ENCODE data around the gene LCMT2.

The LCMT2 gene

DNA sequence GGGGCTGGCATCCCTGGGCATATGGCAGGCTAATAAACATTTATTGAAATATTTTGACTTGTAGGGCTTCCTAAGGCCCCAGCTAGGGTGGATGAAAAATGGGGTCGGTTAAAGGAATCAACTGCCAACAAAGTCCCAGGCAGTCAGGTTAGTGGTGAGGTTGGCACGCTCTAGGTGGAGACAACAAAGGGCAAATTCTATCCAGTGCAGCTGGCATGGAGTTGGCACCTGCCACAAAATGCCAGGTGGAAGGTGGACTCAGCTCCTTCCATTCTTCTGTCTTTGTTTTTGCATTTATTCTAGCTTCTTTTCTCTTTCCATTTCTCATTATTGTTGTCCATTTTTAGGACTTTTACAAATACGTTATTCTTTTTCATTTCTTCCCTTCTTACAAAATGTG is 31.0 kb downstream of the LCMT2 start:
- Histone ChIP-seq H3K27ac (ENCODE audit: low read depth, low read length) (no peak overlapping the region), H4K20me1 (ENCODE audit: control insufficient read depth, insufficient read depth, low read depth, low read length) (no peaks in the 10 kb centered on the region), H3K79me2 (ENCODE audit: control insufficient read depth, low read length) (no peaks in the 10 kb centered on the region), H3K27me3 (ENCODE audit: control insufficient read depth, low read length) (peaks cover 17% of the 10 kb centered on the region), H3K9me2 (replicated peaks; ENCODE audit: control insufficient read depth, low read length) (no peaks in the 10 kb centered on the region), H3F3A (ENCODE audit: control insufficient read depth, insufficient read depth) (no peaks in the 10 kb centered on the region), H3K36me3 (ENCODE audit: control insufficient read depth, low read length) (no peaks in the 10 kb centered on the region), H3K9me3 (ENCODE audit: control insufficient read depth, insufficient read depth, low read length) (no peaks in the 10 kb centered on the region), H3K4me3 (ENCODE audit: low read length) (no peak overlapping the region), H3K4me1 (ENCODE audit: control insufficient read depth, low read length) (no peaks in the 10 kb centered on the region), H3K4me2 (ENCODE audit: low read length) (no peak overlapping the region)
- TF ChIP-seq CTCF (IDR thresholded peaks at IDR 0.05; ENCODE audit: low read depth, low read length, poor library complexity, severe bottlenecking) (no peak), EZH2phosphoT487 (IDR thresholded peaks at IDR 0.05; ENCODE audit: borderline replicate concordance, low read length) (no peak)

- Histone ChIP-seq H4K20me1 (ENCODE audit: control insufficient read depth, insufficient read depth, low read depth, low read length) (no peaks in the 10 kb centered on the region), H3K4me1 (ENCODE audit: control insufficient read depth, low read length) (no peaks in the 10 kb centered on the region), H3K4me3 (ENCODE audit: low read length) (no peak overlapping the region), H3K36me3 (ENCODE audit: control insufficient read depth, low read length) (no peaks in the 10 kb centered on the region), H3K4me2 (ENCODE audit: low read length) (no peak overlapping the region), H3K79me2 (ENCODE audit: control insufficient read depth, low read length) (no peaks in the 10 kb centered on the region), H3K27ac (ENCODE audit: low read depth, low read length) (no peak overlapping the region), H3K27me3 (ENCODE audit: control insufficient read depth, low read length) (peaks cover 26% of the 10 kb centered on the region), H3K9me3 (ENCODE audit: control insufficient read depth, insufficient read depth, low read length) (no peaks in the 10 kb centered on the region), H3F3A (ENCODE audit: control insufficient read depth, insufficient read depth) (no peaks in the 10 kb centered on the region), H3K9me2 (replicated peaks; ENCODE audit: control insufficient read depth, low read length) (no peaks in the 10 kb centered on the region)
- TF ChIP-seq CTCF (IDR thresholded peaks at IDR 0.05; ENCODE audit: low read depth, low read length, poor library complexity, severe bottlenecking): no peak
- no peak for TF ChIP-seq EZH2phosphoT487 (IDR thresholded peaks at IDR 0.05; ENCODE audit: borderline replicate concordance, low read length)
Measured at GRCh38 chr15:43294091-43294706, 36.2 kb downstream of the LCMT2 start.

DNA sequence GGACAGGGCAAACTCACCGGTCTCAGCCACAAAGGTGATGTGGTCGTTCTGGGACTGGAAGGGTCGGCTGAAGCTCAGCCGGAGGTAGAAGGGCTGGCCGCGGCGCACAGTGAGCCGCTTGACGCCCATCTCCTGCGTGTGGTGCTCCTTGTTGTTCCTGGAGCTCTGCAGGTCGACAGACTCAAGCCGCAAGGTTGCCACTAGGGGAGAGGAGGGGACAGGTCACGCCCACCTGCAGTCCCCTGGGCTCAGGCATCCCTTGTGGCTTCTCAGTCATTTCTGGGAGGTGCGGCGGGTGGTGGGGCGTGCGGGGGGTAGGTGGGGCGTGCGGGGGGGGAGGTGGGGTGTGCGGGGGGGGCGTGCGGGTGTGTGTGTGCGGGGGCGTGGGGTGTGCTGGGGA is 36.9 kb downstream of the LCMT2 start:
- H3K9me2 ChIP-seq (replicated peaks; ENCODE audit: control insufficient read depth, low read length): no peaks in the 10 kb centered on the region
- no peaks in the 10 kb centered on the region for H3K36me3 ChIP-seq (ENCODE audit: control insufficient read depth, low read length)
- H3F3A ChIP-seq (ENCODE audit: control insufficient read depth, insufficient read depth): no peaks in the 10 kb centered on the region
- no peak for TF ChIP-seq EZH2phosphoT487 (IDR thresholded peaks at IDR 0.05; ENCODE audit: borderline replicate concordance, low read length)
- TF ChIP-seq CTCF (IDR thresholded peaks at IDR 0.05; ENCODE audit: low read depth, low read length, poor library complexity, severe bottlenecking): no peak
- H3K27me3 ChIP-seq (ENCODE audit: control insufficient read depth, low read length): peaks cover 26% of the 10 kb centered on the region
- no peaks in the 10 kb centered on the region for H3K79me2 ChIP-seq (ENCODE audit: control insufficient read depth, low read length)
- no peaks in the 10 kb centered on the region for H3K4me1 ChIP-seq (ENCODE audit: control insufficient read depth, low read length)
- H3K27ac ChIP-seq (ENCODE audit: low read depth, low read length): no peak overlapping the region
- H4K20me1 ChIP-seq (ENCODE audit: control insufficient read depth, insufficient read depth, low read depth, low read length): no peaks in the 10 kb centered on the region
- no peaks in the 10 kb centered on the region for H3K9me3 ChIP-seq (ENCODE audit: control insufficient read depth, insufficient read depth, low read length)
- H3K4me2 ChIP-seq (ENCODE audit: low read length): no peak overlapping the region
- no peak overlapping the region for H3K4me3 ChIP-seq (ENCODE audit: low read length)
